CD4-positive, alpha-beta T cell treated with Interleukin-1 beta for 1 hour (primary cell): ENCODE measurements around the gene TMEM183A.

Source experiments
- DNase-seq, 2 donors: peaks; one replicate each; pipeline ENCODE4 v3.0.0-alpha.2; 2020 to 2022

TMEM183A gene

GRCh38 chr1:203073469-203073868, 66.3 kb downstream of the TMEM183A start:
- DNase-seq = no peak
